Neural progenitor cell (in vitro differentiated cells): ENCODE data around the gene SLC39A3.

Experiments
- CTCF ChIP-seq: fragments of 200-600 bp; sonication (generic); IDR thresholded peaks from 2 replicates; pipeline ENCODE4 v1.5.1; 2017; ENCODE audit warnings: antibody characterized with exemption, mild to moderate bottlenecking
- EZH2 ChIP-seq: fragments of 200-600 bp; sonication (generic); IDR thresholded peaks from 2 replicates; pipeline ENCODE4 v1.6.1; 2017; ENCODE audit warnings: antibody characterized with exemption, mild to moderate bottlenecking, moderate library complexity
- EZH2phosphoT487 ChIP-seq: fragments of 200-600 bp; sonication (generic); IDR thresholded peaks from 2 replicates; pipeline ENCODE4 v1.6.1; 2017; ENCODE audit warnings: antibody characterized with exemption

- TF ChIP-seq CTCF (no peak), EZH2 (no peak), EZH2phosphoT487 (no peak)
Observed at GRCh38 chr19:2764945-2765344, 25.1 kb upstream of the SLC39A3 start.
